Hematopoietic multipotent progenitor cell treated with erythropoietin and hydrocortisone succinate and interleukin-3 and kit ligand, for 6 days (in vitro differentiated cells): ENCODE results near the gene MINK1.
A peak's percentile ranks its signal among the peaks of the same experiment; 100 is the strongest.
"Not testable (repeated sequence)": the region's sequence is repeated elsewhere in the genome, so short reads cannot be mapped to it uniquely, and the experiment has no call there.

Experiments used
- DNase-seq: peaks from one replicate; pipeline ENCODE4 v3.0.0-alpha.2; 2015

MINK1 gene

GRCh38 chr17:4812690-4813089, 20.4 kb upstream of the MINK1 start:
- DNase-seq, result no peak

GRCh38 chr17:4815043-4815675, 18.0 kb upstream of the MINK1 start:
- peak; percentile 47 for DNase-seq

- DNase-seq, result no peak
These were observed 16.3 kb upstream of the MINK1 start for GRCh38 chr17:4816826-4817225.

GRCh38 chr17:4818276-4818675, 14.9 kb upstream of the MINK1 start:
- no peak for DNase-seq

- DNase-seq, result no peak
These were observed 10.3 kb upstream of the MINK1 start for GRCh38 chr17:4822835-4823234.

- no peak for DNase-seq
These were observed 9.6 kb upstream of the MINK1 start for GRCh38 chr17:4823373-4824089.

GRCh38 chr17:4827399-4827798, 5.7 kb upstream of the MINK1 start:
- no peak for DNase-seq

GRCh38 chr17:4832829-4833177, 337 bp upstream of the MINK1 start:
- not testable (repeated sequence) for DNase-seq

- peak; percentile 41 for DNase-seq
These were observed 971 bp downstream of the MINK1 start for GRCh38 chr17:4833941-4834680.

GRCh38 chr17:4834681-4835020, 1.5 kb downstream of the MINK1 start:
- DNase-seq, result no peak

GRCh38 chr17:4836221-4836620, 3.1 kb downstream of the MINK1 start:
- DNase-seq, result peak; percentile 28

- no peak for DNase-seq
These were observed 4.5 kb downstream of the MINK1 start for GRCh38 chr17:4837471-4838308.

GRCh38 chr17:4838309-4838785, 5.2 kb downstream of the MINK1 start:
- DNase-seq, result peak; percentile 85

GRCh38 chr17:4839221-4839620, 6.1 kb downstream of the MINK1 start:
- no peak for DNase-seq

GRCh38 chr17:4839965-4840892, 7.1 kb downstream of the MINK1 start:
- DNase-seq, result no peak

- DNase-seq, result no peak
These were observed 7.7 kb downstream of the MINK1 start for GRCh38 chr17:4840893-4841242.

- no peak for DNase-seq
These were observed 9.2 kb downstream of the MINK1 start for GRCh38 chr17:4842376-4842775.

- DNase-seq, result no peak
These were observed 10.3 kb downstream of the MINK1 start for GRCh38 chr17:4843321-4844000.

- no peak for DNase-seq
These were observed 12.0 kb downstream of the MINK1 start for GRCh38 chr17:4845118-4845517.

- no peak for DNase-seq
These were observed 13.7 kb downstream of the MINK1 start for GRCh38 chr17:4846635-4847390.
